ENCODE results near the gene FHOD3. TPM values are rescaled to one million over a fixed set of nuclear protein-coding genes. Genes with fewer than 3 reads are reported as not detected.

The FHOD3 gene
- total and polyA plus RNA-seq, 9 of the 15 experiments (the other 6 are each of a cell fraction or from before 2014, with no cell fraction given), result 0.11 TPM; not detected in 8

GRCh38 chr18:36408606-36409005 is 111.1 kb downstream of the FHOD3 start (continued):
- no peak for TF ChIP-seq MGA (IDR thresholded peaks at IDR 0.05)
- no peak for TF ChIP-seq HMG20A (CRISPR knock-in tag; conservative IDR thresholded peaks at IDR 0.05)
- no peak for TF ChIP-seq ZNF217 (CRISPR knock-in tag; IDR thresholded peaks at IDR 0.05)
- no peak for TF ChIP-seq ZNF184 (CRISPR knock-in tag; IDR thresholded peaks at IDR 0.05)
- TF ChIP-seq ZFP91 (CRISPR knock-in tag; IDR thresholded peaks at IDR 0.05), result no peak
- no peak for TF ChIP-seq MYBL2 (IDR thresholded peaks at IDR 0.05; ENCODE audit: low read depth)
- no peak for TF ChIP-seq MYBL2 (CRISPR knock-in tag; IDR thresholded peaks at IDR 0.05; ENCODE audit: borderline replicate concordance)

Measured in K562 (cell line).